ENCODE measurements around the gene EFNA4. TPM values are rescaled to one million over a fixed set of nuclear protein-coding genes. Genes with fewer than 3 reads are reported as not detected.

The EFNA4 gene
- total and polyA plus RNA-seq, 2 donors from 2014 or later = 7.6 to 11.8 TPM

GRCh38 chr1:155084722-155085503, 21.4 kb downstream of the EFNA4 start:
- no peak for FAIRE-seq
- peak; percentile 98 for TF ChIP-seq CTCF (IDR thresholded peaks at IDR 0.05; ENCODE audit: borderline replicate concordance, extremely low read depth, insufficient read depth)
- Histone ChIP-seq H3K27me3 (ENCODE audit: control insufficient read depth, insufficient read depth, low read length) (peaks cover 9% of the 10 kb centered on the region), H3K9me3 (ENCODE audit: control insufficient read depth in 2 of 3, insufficient read depth in 1 of 3, low read length in 3 of 3) (no peaks in the 10 kb centered on the region), H3K4me3 (ENCODE audit: low read length in 3 of 3) (peak overlapping the region; percentile 71 to 86 (median 75)), H3K4me1 (ENCODE audit: control insufficient read depth in 2 of 3, insufficient read depth in 2 of 3, low read depth in 1 of 3, low read length in 3 of 3) (peaks cover 3 to 23% (median 18%) of the 10 kb centered on the region in 3 donors), H3K36me3 (ENCODE audit: control insufficient read depth in 2 of 3, insufficient read depth in 3 of 3, low read length in 3 of 3) (no peaks in the 10 kb centered on the region), H3K9ac (ENCODE audit: low read length in 3 of 3) (peak overlapping the region in 2 of 3 donors; percentile 28 to 73), H3K27ac (ENCODE audit: low read depth in 2 of 2, low read length in 2 of 2) (peak overlapping the region; percentile 89 to 91)
- intact Hi-C loops (cut with DNase I) = no loop called here
- peak; percentile 97 to 99 (median 98) for DNase-seq

GRCh38 chr1:155085504-155086127, 22.1 kb downstream of the EFNA4 start:
- TF ChIP-seq CTCF (IDR thresholded peaks at IDR 0.05; ENCODE audit: borderline replicate concordance, extremely low read depth, insufficient read depth) = no peak
- Histone ChIP-seq H3K36me3 (ENCODE audit: control insufficient read depth in 2 of 3, insufficient read depth in 3 of 3, low read length in 3 of 3) (no peaks in the 10 kb centered on the region), H3K27me3 (ENCODE audit: control insufficient read depth, insufficient read depth, low read length) (peaks cover 9% of the 10 kb centered on the region), H3K4me3 (ENCODE audit: low read length in 3 of 3) (peak overlapping the region; percentile 71 to 86 (median 75)), H3K9me3 (ENCODE audit: control insufficient read depth in 2 of 3, insufficient read depth in 1 of 3, low read length in 3 of 3) (no peaks in the 10 kb centered on the region), H3K27ac (ENCODE audit: low read depth in 2 of 2, low read length in 2 of 2) (peak overlapping the region; percentile 89 to 91), H3K9ac (ENCODE audit: low read length in 3 of 3) (peak overlapping the region in 2 of 3 donors; percentile 47 to 73), H3K4me1 (ENCODE audit: control insufficient read depth in 2 of 3, insufficient read depth in 2 of 3, low read depth in 1 of 3, low read length in 3 of 3) (peaks cover 3 to 20% (median 18%) of the 10 kb centered on the region in 3 donors)
- intact Hi-C loops (cut with DNase I) = no loop called here
- peak; percentile 31 to 94 (median 74) for DNase-seq
- FAIRE-seq = no peak

- peak; percentile 96 for TF ChIP-seq CTCF (IDR thresholded peaks at IDR 0.05; ENCODE audit: borderline replicate concordance, extremely low read depth, insufficient read depth)
- intact Hi-C loops (cut with DNase I) = no loop called here
- Histone ChIP-seq H3K4me3 (ENCODE audit: low read length in 3 of 3) (no peak overlapping the region), H3K4me1 (ENCODE audit: control insufficient read depth in 2 of 3, insufficient read depth in 2 of 3, low read depth in 1 of 3, low read length in 3 of 3) (peaks cover 3 to 16% (median 14%) of the 10 kb centered on the region in 3 donors), H3K27me3 (ENCODE audit: control insufficient read depth, insufficient read depth, low read length) (peaks cover 8% of the 10 kb centered on the region), H3K9ac (ENCODE audit: low read length in 3 of 3) (no peak overlapping the region), H3K27ac (ENCODE audit: low read depth in 2 of 2, low read length in 2 of 2) (no peak overlapping the region), H3K9me3 (ENCODE audit: control insufficient read depth in 2 of 3, insufficient read depth in 1 of 3, low read length in 3 of 3) (no peaks in the 10 kb centered on the region), H3K36me3 (ENCODE audit: control insufficient read depth in 2 of 3, insufficient read depth in 3 of 3, low read length in 3 of 3) (no peaks in the 10 kb centered on the region)
- FAIRE-seq (no peak), DNase-seq (peak in 4 of 5 donors; percentile 67 to 85 (median 79))
These were observed 22.7 kb downstream of the EFNA4 start for GRCh38 chr1:155086128-155086741.
